ENCODE data around the gene ACBD5. TPM values are rescaled to one million over a fixed set of nuclear protein-coding genes. Genes with fewer than 3 reads are reported as not detected.

ACBD5 gene
- total and polyA plus RNA-seq, 4 donors = 12.6 to 39.7 (median 17.1) TPM

DNA sequence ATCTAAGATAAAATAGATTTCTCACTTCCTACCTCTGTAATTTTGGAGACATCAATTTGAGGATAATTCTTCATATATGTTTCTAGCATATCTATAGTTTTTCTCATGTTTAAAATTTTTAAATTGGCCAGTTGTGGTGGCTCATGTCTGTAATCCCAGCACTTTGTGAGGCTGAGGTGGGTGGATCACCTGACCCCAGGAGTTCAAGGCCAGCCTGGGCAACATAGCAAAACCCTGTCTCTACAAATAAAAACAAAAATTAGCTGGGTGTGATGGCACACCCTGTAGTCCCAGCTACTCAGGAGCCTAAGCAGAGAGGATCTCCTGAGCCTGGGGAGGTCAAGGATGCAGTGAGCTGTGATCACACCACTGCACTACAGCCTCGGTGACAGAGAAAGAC lies 4.9 kb downstream of the ACBD5 start (continued):
- TF ChIP-seq, protein P1, sequence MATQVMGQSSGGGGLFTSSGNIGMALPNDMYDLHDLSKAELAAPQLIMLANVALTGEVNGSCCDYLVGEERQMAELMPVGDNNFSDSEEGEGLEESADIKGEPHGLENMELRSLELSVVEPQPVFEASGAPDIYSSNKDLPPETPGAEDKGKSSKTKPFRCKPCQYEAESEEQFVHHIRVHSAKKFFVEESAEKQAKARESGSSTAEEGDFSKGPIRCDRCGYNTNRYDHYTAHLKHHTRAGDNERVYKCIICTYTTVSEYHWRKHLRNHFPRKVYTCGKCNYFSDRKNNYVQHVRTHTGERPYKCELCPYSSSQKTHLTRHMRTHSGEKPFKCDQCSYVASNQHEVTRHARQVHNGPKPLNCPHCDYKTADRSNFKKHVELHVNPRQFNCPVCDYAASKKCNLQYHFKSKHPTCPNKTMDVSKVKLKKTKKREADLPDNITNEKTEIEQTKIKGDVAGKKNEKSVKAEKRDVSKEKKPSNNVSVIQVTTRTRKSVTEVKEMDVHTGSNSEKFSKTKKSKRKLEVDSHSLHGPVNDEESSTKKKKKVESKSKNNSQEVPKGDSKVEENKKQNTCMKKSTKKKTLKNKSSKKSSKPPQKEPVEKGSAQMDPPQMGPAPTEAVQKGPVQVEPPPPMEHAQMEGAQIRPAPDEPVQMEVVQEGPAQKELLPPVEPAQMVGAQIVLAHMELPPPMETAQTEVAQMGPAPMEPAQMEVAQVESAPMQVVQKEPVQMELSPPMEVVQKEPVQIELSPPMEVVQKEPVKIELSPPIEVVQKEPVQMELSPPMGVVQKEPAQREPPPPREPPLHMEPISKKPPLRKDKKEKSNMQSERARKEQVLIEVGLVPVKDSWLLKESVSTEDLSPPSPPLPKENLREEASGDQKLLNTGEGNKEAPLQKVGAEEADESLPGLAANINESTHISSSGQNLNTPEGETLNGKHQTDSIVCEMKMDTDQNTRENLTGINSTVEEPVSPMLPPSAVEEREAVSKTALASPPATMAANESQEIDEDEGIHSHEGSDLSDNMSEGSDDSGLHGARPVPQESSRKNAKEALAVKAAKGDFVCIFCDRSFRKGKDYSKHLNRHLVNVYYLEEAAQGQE (IDR thresholded peaks at IDR 0.05) = no peak

- peak overlapping the region in 1 of 2 donors; percentile 46 for H3K27ac ChIP-seq (ENCODE audit: low read depth in 1 of 2, low read length in 2 of 2)
- H3K4me1 ChIP-seq (ENCODE audit: control insufficient read depth in 4 of 4, insufficient read depth in 4 of 4, low read length in 3 of 4) = peaks cover 0 to 14% (median 10%) of the 10 kb centered on the region in 4 donors
- H3K9ac ChIP-seq (ENCODE audit: low read depth in 1 of 2, low read length in 2 of 2) = peak overlapping the region in 1 of 2 donors; percentile 66
- H3K4me3 ChIP-seq (ENCODE audit: low read depth in 1 of 3, low read length in 3 of 3) = no peak overlapping the region
- no peaks in the 10 kb centered on the region for H3K9me3 ChIP-seq (ENCODE audit: control insufficient read depth in 4 of 4, low read length in 3 of 4)
- TF ChIP-seq SP1 (IDR thresholded peaks at IDR 0.05) = peak; percentile 92
- peak; percentile 84 for TF ChIP-seq FOXA1 (IDR thresholded peaks at IDR 0.05)
- TF ChIP-seq NR2F2 (IDR thresholded peaks at IDR 0.05) = no peak
- TF ChIP-seq YY1 (IDR thresholded peaks at IDR 0.05) = peak; percentile 23
- TF ChIP-seq HNF4G (IDR thresholded peaks at IDR 0.05) = peak; percentile 94
- TF ChIP-seq HNF4A (conservative IDR thresholded peaks at IDR 0.05) = peak; percentile 99 to 100
- peak; percentile 57 to 69 for TF ChIP-seq RXRA (IDR thresholded peaks at IDR 0.05)
- no peak for TF ChIP-seq EGR1 (IDR thresholded peaks at IDR 0.05; ENCODE audit: low read depth in 2 of 2)
- TF ChIP-seq TAF1 (conservative IDR thresholded peaks at IDR 0.05) = no peak
- peak in 1 of 2 donors; percentile 53 for TF ChIP-seq GABPA (IDR thresholded peaks at IDR 0.05 in 1 of 2, conservative IDR thresholded peaks at IDR 0.05 in 1 of 2)
- peak in 1 of 2 donors; percentile 20 for TF ChIP-seq RAD21 (IDR thresholded peaks at IDR 0.05)
- TF ChIP-seq ZBTB33 (IDR thresholded peaks at IDR 0.05) = peak; percentile 40
- TF ChIP-seq, protein P1 (IDR thresholded peaks at IDR 0.05) = peak; percentile 45
- TF ChIP-seq, protein P2, sequence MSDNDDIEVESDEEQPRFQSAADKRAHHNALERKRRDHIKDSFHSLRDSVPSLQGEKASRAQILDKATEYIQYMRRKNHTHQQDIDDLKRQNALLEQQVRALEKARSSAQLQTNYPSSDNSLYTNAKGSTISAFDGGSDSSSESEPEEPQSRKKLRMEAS (IDR thresholded peaks at IDR 0.05) = peak; percentile 52
- TF ChIP-seq FOXA2 (IDR thresholded peaks at IDR 0.05) = peak; percentile 95
- TF ChIP-seq, protein P3, sequence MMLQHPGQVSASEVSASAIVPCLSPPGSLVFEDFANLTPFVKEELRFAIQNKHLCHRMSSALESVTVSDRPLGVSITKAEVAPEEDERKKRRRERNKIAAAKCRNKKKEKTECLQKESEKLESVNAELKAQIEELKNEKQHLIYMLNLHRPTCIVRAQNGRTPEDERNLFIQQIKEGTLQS (IDR thresholded peaks at IDR 0.05) = peak; percentile 19
- TF ChIP-seq, protein P4, sequence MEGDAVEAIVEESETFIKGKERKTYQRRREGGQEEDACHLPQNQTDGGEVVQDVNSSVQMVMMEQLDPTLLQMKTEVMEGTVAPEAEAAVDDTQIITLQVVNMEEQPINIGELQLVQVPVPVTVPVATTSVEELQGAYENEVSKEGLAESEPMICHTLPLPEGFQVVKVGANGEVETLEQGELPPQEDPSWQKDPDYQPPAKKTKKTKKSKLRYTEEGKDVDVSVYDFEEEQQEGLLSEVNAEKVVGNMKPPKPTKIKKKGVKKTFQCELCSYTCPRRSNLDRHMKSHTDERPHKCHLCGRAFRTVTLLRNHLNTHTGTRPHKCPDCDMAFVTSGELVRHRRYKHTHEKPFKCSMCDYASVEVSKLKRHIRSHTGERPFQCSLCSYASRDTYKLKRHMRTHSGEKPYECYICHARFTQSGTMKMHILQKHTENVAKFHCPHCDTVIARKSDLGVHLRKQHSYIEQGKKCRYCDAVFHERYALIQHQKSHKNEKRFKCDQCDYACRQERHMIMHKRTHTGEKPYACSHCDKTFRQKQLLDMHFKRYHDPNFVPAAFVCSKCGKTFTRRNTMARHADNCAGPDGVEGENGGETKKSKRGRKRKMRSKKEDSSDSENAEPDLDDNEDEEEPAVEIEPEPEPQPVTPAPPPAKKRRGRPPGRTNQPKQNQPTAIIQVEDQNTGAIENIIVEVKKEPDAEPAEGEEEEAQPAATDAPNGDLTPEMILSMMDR (IDR thresholded peaks at IDR 0.05; ENCODE audit: low read depth, low read length, missing input control) = no peak
- peak in 1 of 2 donors; percentile 75 for TF ChIP-seq JUND (IDR thresholded peaks at IDR 0.05)
- no peaks in the 10 kb centered on the region for H3K27me3 ChIP-seq (ENCODE audit: control insufficient read depth in 4 of 4, insufficient read depth in 4 of 4, low read length in 3 of 4)
- DNase-seq (ENCODE audit: low spot score) = no peak
- 30% methylated on average over 1 of the region's 1 CpG for WGBS
- peaks cover 3 to 7% (median 5%) of the 10 kb centered on the region in 4 donors for H3K36me3 ChIP-seq (ENCODE audit: control insufficient read depth in 4 of 4, insufficient read depth in 3 of 4, low read depth in 1 of 4, low read length in 3 of 4)
These were observed 10.6 kb downstream of the ACBD5 start for GRCh38 chr10:27230022-27230421.

Data from liver (tissue), 9 donors.